ENCODE measurements around the gene TMTC4.
"Not testable (repeated sequence)": the region's sequence is repeated elsewhere in the genome, so short reads cannot be mapped to it uniquely, and the experiment has no call there.

DNA sequence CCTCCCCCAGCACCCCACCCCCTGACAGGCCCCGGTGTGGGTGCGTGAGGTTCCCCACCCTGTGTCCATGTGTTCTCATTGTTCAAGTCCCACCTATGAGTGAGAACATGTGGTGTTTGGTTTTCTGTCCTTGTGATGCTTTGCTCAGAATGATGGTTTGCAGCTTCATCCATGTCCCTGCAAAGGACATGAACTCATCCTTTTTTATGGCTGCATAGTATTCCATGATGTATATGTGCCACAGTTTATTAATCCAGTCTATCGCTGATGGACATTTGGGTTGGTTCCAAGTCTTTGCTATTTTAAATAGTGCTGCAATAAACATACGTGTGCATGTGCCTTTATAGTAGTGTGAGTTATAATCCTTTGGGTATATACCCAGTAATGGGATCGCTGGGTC is 2.5 kb upstream of the TMTC4 start:
- TF ChIP-seq, protein P1, sequence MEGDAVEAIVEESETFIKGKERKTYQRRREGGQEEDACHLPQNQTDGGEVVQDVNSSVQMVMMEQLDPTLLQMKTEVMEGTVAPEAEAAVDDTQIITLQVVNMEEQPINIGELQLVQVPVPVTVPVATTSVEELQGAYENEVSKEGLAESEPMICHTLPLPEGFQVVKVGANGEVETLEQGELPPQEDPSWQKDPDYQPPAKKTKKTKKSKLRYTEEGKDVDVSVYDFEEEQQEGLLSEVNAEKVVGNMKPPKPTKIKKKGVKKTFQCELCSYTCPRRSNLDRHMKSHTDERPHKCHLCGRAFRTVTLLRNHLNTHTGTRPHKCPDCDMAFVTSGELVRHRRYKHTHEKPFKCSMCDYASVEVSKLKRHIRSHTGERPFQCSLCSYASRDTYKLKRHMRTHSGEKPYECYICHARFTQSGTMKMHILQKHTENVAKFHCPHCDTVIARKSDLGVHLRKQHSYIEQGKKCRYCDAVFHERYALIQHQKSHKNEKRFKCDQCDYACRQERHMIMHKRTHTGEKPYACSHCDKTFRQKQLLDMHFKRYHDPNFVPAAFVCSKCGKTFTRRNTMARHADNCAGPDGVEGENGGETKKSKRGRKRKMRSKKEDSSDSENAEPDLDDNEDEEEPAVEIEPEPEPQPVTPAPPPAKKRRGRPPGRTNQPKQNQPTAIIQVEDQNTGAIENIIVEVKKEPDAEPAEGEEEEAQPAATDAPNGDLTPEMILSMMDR (IDR thresholded peaks at IDR 0.05), result not testable (repeated sequence)
- not testable (repeated sequence) for TF ChIP-seq POLR2A (IDR thresholded peaks at IDR 0.05)
